HG03060 (cell line): ENCODE measurements around the gene DKC1.

Source experiments
- ATAC-seq: cut with Tn5 transposase; IDR thresholded peaks from one replicate; pipeline ENCODE4 v1.9.1; 2021; ENCODE audit warnings: low read depth, moderate number of reproducible peaks; ENCODE audit not compliant: unreplicated experiment

DKC1 gene

DNA sequence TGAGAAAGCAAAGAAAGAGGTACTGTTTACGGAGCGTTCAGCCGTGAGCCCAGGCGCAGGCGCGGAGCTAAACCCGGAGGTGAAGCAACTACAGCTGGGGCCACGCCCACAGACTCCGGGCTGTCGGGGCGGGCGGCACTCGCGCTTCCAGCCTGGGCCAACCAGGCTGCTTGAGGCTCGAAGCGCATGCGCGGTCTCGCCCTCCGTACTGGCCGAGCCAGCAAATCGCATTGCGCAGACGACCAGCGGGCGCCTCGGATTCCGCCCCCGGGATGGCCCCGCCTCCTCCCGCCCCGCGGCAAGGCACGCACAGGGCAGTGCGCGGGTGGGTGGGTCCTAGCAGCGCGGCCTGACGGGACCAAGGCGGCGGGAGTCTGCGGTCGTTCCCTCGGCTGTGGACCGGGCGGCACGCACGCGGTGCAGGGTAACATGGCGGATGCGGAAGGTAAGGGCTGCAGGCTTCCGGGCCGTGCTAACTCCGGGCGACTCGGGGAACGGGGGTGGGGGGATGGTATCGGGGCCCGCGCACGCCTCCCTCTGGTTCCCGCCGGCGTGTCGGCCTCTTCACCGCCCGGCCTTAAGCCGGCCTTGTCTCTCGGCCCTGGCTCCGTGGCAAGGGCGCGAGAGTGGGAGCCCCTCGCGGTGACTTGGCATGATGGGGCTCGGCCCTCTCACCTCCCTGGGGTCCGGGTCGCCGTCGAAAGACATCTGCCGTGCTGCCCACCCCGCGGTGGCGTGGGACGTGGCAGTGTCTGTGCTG lies at the start of gene DKC1:
DKC1 (plus strand) TSS at position 328 of the 760 bp plus-strand sequence; CDS start at position 430, 102 bp downstream.
- ATAC-seq, result peak; percentile 74

DNA sequence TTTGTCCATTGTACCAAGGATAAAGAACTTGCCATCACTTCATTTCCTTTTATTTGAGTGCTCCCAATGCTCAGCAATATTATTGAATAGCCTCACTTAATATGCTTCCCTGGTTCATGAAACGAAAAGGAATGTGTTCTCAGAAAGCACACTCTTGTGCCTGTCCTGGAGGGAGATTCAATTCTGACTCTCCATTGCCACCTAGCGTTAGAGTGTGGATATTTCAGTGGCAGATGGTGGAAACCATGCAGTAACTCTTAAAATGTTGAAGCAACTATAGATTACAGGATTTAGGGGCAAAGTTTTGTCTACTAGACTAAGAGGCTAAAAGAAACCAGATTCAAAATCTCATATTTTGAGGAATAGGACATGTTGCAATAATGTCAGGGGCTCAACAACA lies 47.7 kb upstream of the DKC1 start:
- ATAC-seq, result no peak

DNA sequence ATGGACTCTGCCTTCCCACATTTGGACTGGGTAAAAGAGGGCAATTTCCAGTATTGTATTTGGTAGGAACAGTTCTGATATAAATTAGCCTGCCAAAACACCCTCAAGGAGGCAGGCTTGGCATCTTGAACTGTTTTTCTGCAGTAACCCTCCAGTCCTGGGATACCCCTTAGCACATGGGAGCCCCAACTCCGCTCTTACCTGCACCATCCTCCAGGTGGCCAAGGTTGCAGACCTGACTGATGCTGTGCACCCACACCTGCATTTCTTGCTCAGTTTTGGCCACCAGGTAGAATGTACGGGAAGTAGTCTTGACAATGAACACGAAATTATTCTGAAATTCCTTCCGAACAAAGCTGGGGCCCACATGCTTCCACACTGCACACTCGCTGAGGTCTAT lies 46.8 kb upstream of the DKC1 start:
- ATAC-seq, result no peak

DNA sequence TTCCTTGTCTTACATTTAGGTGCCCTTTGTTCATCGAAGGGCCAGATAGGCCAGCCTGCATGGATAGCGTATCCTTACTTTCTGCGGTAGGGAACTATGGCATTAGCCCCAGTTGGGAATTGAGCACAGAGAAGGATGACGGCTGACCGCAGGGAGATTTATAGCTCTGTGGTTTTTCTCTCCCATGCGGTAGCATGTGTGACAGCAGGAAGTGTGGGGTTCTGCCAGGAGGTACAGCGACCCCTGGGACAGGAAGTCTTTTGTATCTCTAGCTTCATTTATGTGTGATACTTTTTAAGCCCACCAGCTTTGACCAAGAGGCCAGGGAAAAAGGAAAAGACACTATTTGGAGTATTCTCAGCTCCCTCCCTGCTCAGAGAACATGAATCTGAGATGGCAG lies 44.8 kb upstream of the DKC1 start:
- no peak for ATAC-seq

DNA sequence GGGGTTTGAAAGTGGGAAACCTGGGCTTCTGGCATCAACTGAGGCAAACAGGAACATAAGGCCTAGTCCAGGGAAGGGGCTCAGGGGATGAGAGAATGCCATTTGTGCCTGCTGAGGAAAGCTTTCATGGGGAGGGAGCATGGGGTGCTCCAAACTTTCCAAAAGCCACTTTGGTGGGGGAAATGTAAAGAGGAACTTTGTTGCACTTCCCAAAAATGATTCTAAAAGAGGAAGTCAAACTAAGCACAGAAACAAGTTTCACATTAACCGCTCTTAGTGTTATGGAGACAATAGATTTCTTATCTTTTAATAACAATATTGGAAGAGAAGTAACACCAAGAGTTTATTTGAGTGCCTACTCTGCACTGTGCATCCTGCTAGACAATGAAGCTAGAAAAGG lies 44.0 kb upstream of the DKC1 start:
- no peak for ATAC-seq

DNA sequence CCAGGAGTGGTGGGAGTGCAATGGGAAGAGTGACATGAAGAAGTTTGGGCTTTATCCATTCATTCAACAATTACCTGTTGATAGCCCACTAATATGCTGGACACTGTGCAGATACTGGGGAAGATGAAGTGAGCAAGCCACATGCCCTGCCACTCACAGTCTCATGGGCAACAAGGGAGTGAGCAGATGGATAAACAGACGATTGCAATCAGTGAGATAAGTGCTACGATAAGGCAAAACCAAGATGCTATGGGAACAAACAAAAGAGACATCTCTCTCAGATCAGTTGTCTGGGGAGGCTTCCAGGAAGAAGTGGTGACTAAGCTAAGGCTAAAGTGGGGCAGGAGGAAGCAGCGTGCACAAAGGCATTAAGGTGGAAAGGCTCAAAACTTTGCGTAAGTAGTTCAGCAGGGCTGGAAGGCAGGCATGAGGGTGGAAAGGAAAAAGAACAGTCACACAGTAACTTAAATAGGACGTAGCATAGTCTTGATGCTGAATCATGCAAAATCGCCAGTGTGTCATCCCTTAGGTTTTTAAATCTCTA lies 43.5 kb upstream of the DKC1 start:
- no peak for ATAC-seq

DNA sequence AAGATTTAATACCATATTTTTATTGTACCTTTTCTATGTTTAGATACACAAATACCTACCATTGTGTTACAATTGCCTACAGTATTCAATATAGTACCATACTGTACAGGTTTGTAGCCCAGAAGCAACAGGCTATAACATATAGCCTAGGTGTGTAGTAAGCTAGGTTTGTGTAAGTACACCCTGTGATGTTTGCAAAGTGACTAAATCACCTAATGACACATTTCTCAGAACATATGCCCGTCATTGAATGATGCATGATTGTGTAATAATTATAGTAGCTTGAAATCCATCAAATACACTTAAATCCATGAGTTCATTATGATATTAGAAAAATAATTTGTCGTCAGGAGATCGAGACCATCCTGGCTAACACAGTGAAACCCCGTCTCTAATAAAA lies 42.6 kb upstream of the DKC1 start:
- no peak for ATAC-seq

DNA sequence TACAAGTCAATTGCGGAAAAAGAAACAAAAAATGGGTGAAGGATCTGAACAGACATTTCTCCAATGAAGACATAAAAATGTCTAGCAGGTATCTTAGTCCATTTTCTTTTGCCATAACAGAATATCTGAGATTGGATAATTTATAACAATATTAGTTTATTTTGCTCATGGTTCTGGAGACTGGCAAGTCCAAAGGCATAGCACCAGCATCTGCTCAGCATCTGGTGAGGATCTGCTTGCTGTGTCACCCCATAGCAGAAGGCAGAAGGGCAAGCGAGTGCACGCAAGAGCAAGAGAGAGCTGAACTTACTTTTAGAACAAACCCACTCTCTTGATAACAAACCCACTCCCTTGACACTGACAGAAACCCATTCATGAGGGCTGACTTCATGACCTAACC lies 41.5 kb upstream of the DKC1 start:
- no peak for ATAC-seq

DNA sequence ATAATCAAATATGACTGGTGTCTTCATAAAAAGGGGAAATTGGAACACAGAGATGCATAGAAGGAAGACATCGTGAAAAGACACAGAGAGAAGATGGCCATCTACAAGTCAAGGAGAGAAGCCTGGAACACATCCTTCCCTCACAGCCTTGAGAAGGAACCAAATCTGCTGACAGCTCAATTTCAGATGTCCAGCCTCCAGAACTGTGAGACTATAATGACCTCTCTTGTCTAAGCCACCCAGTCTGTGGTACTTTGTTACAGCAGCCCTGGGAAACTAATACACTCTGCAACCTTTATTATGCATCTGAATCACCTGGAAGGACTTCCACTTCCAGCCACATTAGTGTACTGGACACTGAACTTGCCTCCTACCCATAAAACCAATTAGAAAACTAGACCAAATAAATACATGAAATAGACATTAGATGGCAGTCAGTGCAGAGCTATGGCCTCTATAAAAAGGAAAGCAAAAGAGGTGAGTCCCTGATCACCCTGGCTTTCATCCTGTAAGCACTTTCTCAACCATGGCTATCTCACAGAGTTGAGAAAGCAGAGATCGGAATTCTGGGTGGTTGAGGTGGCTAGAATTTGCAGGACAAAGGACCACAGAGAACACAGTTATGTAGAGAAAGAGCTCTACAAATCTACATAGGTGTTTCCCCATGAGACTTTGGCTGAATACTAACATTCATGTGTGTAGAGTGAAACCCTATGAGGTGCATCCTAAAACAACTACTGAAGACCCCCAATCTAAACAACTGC lies 37.5 kb upstream of the DKC1 start:
- no peak for ATAC-seq

DNA sequence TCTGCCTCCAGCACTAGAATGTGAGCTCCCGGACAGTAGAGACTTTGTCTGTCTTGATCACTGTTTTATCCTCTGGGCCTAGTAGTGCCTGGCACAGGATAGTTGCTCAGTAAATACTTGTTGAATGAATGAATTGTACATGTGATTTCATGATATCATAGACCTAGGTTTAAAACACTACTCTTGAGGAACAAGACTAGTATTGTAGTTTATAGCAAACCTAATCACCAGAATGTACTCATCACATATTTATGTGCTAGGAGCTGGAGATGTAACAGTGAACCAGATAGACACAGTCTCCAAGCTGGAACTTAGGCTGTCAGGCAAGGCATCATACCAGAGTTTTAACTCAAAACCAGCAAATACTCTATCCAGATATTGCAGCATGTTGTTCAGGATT lies 35.2 kb upstream of the DKC1 start:
- no peak for ATAC-seq

DNA sequence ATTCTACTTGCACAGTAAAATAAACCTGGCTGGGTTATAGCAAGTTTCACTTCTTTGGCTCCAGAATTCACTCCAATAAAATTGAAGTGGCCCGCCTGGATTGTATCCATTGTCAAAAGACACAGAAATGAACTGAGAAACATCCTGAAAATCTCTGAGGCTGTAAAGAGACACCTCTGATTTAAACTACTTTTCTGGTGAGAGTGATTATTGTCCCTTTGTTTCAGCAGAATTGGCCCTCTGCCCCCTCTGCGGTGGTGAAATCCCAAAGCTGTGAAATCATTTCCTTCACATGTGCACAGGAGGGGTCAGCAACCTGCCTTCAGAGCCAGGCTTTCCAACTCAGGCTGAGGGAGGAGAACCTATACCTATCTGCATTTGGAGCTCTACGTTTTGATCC lies 34.8 kb upstream of the DKC1 start:
- ATAC-seq, result no peak

DNA sequence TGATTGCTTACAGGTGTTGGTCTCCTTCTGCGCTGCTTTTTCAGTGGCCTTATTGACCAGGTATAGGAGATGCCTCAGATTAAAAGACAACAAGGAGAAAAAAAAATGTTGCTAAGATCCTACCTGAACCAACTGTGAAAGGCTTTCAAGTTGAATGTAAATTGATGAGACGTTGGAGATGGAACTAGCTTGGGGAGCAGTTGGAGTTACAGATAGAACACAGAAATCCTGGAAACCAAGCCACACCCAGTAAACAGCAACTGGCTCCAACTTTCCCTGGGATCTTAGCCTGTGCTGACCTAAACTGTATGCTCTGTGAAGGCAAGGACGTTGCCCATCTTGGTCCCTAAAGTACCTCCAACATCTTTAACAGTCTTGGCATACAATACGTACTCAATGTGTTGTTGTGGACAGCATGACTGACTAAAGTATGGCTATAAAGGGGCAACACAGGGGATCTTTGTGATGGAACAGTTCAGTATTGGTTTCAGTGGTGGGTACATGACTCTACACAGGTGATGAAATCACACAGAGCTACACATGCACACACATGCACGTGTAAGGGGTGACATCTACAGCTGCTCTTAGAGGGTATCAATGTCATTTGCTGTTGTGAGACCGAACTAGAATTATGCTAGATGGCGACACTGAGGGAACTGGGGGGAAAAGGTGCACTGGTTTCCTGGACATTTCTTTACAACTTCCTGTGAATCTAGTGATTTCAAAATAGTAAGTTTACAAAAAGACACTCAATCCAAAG lies 34.1 kb upstream of the DKC1 start:
- no peak for ATAC-seq

DNA sequence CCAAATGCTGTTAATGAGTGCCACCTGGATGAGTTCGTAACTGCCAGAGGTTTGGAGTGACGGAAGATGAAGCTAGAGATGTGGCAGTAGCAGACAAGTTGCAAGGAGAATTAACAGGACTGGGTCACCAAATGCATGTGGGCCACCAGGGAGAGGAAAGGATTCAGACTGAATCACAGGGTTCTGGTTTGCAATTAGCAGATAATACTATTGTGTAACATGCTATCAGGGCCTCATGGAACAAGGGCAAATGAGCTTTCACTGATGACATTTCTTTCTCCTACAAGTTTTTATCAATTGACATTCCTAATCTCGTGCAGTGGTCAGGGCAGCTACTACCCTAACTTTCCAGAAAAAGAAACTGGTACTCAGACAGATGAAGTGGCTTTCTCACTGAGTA lies 33.2 kb upstream of the DKC1 start:
- ATAC-seq, result no peak

DNA sequence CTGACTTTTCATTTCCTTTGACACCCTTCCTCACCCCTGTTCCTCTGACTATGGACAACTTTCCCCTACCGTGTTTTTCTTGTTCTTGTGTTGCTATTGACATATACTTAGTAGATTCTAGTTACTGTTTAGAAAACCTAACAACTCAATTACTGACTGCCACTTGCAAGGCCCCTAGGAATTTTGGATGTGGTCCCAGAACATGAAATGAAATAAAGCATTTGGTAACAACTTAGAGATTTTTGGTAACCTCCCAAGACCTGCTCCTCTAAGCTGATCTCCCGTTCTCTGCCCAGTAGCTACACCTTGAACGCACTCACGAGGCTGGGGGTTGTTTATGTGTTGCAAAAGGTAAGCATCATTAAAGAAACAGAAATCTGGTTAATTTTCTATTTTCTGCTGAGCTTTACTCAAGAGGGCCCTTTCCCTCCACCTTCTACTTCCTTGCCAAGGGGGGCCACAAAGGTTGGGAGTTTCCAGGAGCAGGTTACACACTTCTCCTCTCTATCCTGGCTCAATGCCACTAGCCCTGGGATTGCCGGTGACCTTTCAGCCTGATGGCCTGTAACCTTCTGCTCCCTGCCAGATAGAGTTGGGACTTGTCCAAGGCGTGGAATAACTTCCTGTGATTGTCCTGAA lies 32.3 kb upstream of the DKC1 start:
- no peak for ATAC-seq

DNA sequence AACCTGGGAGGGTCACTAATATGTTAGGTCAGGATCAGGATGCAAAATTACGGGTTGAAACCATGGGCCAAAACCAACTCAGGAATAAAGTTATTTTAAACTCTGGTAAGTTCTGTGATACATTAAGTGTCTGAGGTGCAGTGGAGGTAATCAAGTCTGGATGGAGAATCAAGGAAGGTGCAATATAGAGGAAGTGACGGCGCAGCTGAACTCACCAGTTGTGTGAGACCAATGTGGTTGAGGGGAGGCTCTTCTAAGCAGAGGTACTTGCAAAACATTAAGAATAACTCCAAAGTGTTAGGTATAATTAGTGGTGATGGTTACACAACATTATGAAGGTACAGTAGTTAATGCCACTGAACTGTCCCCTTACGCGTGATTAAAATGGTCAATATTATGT lies 31.5 kb upstream of the DKC1 start:
- no peak for ATAC-seq

DNA sequence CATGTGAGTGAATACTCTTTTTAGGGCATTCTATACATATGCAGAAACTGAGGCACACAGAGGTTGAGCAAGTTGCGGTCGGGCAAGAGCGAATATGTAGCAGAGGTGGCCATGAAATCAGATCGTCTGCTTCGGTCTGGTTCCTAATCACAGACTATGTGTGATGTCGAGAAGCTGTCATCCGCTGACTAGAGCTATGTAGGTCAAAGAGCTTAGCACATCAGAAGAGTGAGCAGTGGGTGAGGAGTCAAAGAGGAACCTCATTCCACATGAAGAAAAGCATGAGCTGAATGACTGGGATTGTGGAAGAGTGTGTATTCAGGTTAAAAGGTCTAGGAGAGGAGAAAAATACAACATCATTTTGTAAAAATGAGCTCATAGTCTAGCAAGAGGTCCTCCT lies 30.8 kb upstream of the DKC1 start:
- no peak for ATAC-seq

DNA sequence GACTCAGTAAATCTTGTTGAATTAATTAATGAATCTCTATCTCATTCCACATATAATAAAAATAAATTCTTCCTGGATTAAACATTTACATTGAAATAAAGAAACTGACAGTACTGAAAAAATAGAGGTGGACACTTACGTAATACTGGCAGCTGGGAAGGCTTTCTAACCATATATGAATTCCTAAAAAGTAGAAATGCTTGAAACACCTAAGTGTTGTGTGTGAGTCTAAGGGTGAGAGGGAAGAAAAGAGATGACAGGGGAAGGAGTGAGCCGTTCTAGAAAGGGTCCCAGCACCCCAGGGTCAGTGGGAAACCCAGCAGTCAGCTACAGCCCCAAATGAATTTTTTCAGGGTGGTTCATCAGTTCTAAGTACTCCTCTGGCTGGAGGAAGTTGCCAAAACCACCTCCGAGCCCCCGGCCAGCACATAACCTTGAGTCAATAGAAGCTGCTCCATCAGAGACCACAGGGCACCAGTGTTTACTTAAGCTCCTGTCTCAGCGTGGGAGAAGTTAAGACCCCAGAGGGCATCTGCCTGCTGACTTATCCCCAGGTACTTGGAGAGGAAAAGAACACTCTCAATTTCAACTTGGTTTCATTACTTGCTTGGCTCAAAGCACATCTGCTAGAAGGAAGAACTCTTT lies 30.1 kb upstream of the DKC1 start:
- ATAC-seq, result no peak

DNA sequence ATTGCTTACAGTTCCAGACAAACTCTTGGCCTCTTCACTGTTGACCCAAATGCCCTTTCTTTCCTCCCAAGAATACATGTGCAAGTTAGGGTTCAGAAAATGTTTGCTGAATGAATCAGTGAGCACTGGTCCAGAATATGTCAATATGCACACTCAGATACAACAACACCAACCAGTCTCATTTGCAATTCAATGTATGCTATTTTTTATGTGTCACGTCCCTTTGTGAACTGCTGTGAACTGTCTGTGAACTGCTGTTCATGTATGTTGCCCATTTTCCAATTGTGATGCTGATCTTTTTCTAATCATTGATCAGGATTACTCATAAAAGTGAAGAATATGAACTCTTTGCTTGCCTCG lies 29.6 kb upstream of the DKC1 start:
- no peak for ATAC-seq

DNA sequence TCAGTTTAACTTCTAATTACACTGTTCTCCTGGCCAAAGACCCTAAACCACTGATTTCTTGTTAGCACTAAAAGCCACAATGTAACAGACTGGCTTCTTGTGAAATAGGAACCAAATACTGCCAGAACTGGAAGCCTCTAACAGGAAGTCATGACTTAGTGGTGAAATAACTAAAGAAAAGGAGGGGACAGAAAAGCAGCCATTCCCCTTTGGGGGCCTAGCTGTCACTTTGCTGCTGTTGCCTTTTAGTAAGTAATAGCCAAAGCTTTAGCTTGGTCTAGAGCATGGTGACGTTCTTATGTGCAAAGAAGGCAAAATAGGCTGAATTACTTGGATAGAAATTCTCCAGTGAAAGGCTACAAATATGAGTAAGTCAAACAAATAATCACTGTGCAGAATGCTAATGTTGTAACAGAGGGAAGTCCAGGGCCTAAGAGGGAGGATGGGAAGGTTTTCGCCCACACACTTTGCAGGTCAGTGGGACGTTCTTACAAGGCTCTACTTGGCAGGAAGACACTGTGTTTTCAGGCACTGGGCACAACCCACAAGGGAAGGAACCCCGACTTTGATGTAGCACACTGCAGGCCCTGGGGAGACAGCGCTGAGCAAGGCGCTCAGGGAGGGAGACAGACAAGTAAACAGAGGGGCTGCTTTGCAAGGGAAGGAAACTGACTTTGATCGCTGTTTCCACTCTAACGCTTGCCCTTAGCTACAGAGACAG lies 28.4 kb upstream of the DKC1 start:
- no peak for ATAC-seq
